ENCODE results near the gene MYO1F.

GRCh38 chr19:8510589-8511115 lies 66.6 kb downstream of the MYO1F start:
- TF ChIP-seq CTCF (IDR thresholded peaks at IDR 0.05) (no peak), EZH2 (IDR thresholded peaks at IDR 0.05; ENCODE audit: borderline replicate concordance, insufficient read depth, low read depth, low read length, poor library complexity, severe bottlenecking) (no peak)

Measured in B cell (primary cell).